HEK293T (cell line): ENCODE measurements around the gene TPCN2.

Experiments used
- CTCF ChIA-PET: fragments of 350-600 bp; formaldehyde crosslinking; extraction: SDS; loops from one replicate; lab custom pipeline; 2021; ENCODE audit warnings: antibody characterized with exemption, inconsistent platforms; lab: Yijun Ruan, JAX
- POLR2A ChIA-PET: fragments of 350-600 bp; formaldehyde crosslinking; extraction: SDS; loops from one replicate; lab custom pipeline; 2020; ENCODE audit warnings: antibody characterized with exemption, inconsistent platforms; lab: Yijun Ruan, JAX
- DNase-seq: peaks from one replicate; pipeline ENCODE4 v3.0.0; 2012; ENCODE audit warnings: mixed read lengths; ENCODE audit errors: extremely low spot score
- ARNT ChIP-seq: fragments of 450-650 bp; IDR thresholded peaks from 2 replicates; pipeline ENCODE4 v1.6.1; 2017; ENCODE audit warnings: mild to moderate bottlenecking
- BHLHE40 ChIP-seq: fragments of 450-650 bp; IDR thresholded peaks from 2 replicates; pipeline ENCODE4 v1.6.1; 2016; ENCODE audit warnings: mild to moderate bottlenecking, moderate library complexity, borderline replicate concordance
- CTBP1 ChIP-seq: fragments of 450-650 bp; IDR thresholded peaks from 2 replicates; pipeline ENCODE4 v1.6.1; 2016; ENCODE audit warnings: borderline replicate concordance
- ELF4 ChIP-seq: fragments of 450-650 bp; IDR thresholded peaks from 2 replicates; pipeline ENCODE4 v1.6.1; 2017; ENCODE audit warnings: antibody characterized with exemption
- FOXA1 ChIP-seq: fragments of 450-650 bp; IDR thresholded peaks from 2 replicates; pipeline ENCODE4 v1.6.1; 2016; ENCODE audit warnings: mild to moderate bottlenecking
- FOXK2 ChIP-seq: fragments of 450-650 bp; IDR thresholded peaks from 2 replicates; pipeline ENCODE4 v1.6.1; 2016; ENCODE audit warnings: mild to moderate bottlenecking
- FOXM1 ChIP-seq: fragments of 450-650 bp; IDR thresholded peaks from 2 replicates; pipeline ENCODE4 v1.6.1; 2017; ENCODE audit warnings: mild to moderate bottlenecking, borderline replicate concordance
- HDGF ChIP-seq: fragments of 450-650 bp; IDR thresholded peaks from 2 replicates; pipeline ENCODE4 v1.6.1; 2017; ENCODE audit warnings: antibody characterized with exemption, borderline replicate concordance
- L3MBTL2 ChIP-seq: fragments of 450-650 bp; conservative IDR thresholded peaks from 2 replicates; pipeline ENCODE4 v1.6.1; 2016; ENCODE audit warnings: mild to moderate bottlenecking
- LEF1 ChIP-seq: fragments of 450-650 bp; IDR thresholded peaks from 2 replicates; pipeline ENCODE4 v1.6.1; 2017; ENCODE audit warnings: mild to moderate bottlenecking, borderline replicate concordance
- NFRKB ChIP-seq: fragments of 450-650 bp; IDR thresholded peaks from 2 replicates; pipeline ENCODE4 v1.6.1; 2016; ENCODE audit warnings: mild to moderate bottlenecking, moderate library complexity
- SP1 ChIP-seq: fragments of 450-650 bp; IDR thresholded peaks from 2 replicates; pipeline ENCODE4 v1.6.1; 2017
- SUZ12 ChIP-seq: fragments of 450-650 bp; IDR thresholded peaks from 2 replicates; pipeline ENCODE4 v1.6.1; 2016; ENCODE audit warnings: mild to moderate bottlenecking
- TARDBP ChIP-seq: fragments of 450-650 bp; IDR thresholded peaks from 2 replicates; pipeline ENCODE4 v1.6.1; 2016
- ZNF384 ChIP-seq: fragments of 450-650 bp; IDR thresholded peaks from 2 replicates; pipeline ENCODE4 v1.6.1; 2016
- TF ChIP-seq, protein P1 (sequence below): fragments of 450-650 bp; IDR thresholded peaks from 2 replicates; pipeline ENCODE4 v1.6.1; 2016

Gene TPCN2

DNA sequence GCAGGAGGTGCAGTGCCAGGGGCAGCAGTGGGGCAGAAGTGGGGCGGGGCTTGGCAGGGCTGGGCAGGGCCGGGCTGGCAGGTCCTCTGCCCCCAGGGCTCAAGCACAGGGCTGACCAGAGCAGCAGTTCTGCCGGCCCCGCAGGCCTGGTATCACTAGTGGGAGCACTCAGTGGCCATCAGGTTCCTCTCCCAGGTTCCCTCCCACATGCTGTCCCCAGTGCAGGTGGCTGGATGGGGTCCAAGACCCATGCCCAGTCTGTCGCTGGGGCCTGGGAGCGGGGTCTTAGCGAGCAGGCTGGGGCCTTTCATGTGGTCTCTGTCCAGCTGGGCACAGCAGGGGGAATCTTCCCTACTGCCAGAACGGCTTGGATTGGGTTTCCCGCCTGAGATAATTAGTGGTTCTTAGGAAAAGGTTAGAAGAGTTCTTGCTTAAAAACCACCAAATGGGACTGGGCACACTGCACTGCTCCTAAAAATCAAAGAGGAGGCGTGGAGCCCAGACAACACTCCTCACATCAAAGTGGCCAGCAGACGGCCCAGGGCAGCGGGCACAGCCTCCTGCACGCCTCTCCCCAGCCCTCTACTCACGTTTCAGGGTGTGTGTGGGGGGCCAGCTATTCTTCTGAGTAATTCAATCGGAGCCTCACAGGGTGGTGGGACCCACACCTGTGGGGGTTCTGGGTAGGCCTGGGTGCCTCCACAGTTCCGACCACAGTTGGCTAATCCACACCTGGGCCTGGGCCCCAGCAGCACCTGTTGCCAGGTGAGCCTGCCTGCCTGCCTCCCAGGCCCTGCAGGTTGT, 45.6 kb downstream of the TPCN2 start:
- ChIA-PET POLR2A (no interaction called here), CTCF (no interaction called here)
- no peak for DNase-seq
- TF ChIP-seq TARDBP = no peak
- no peak for TF ChIP-seq SP1
- TF ChIP-seq, protein P1, sequence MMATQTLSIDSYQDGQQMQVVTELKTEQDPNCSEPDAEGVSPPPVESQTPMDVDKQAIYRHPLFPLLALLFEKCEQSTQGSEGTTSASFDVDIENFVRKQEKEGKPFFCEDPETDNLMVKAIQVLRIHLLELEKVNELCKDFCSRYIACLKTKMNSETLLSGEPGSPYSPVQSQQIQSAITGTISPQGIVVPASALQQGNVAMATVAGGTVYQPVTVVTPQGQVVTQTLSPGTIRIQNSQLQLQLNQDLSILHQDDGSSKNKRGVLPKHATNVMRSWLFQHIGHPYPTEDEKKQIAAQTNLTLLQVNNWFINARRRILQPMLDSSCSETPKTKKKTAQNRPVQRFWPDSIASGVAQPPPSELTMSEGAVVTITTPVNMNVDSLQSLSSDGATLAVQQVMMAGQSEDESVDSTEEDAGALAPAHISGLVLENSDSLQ = no peak
- TF ChIP-seq NFRKB = no peak
- TF ChIP-seq SUZ12 = no peak
- TF ChIP-seq L3MBTL2 = no peak
- no peak for TF ChIP-seq FOXA1
- TF ChIP-seq ZNF384 = no peak
- TF ChIP-seq FOXK2 = no peak
- no peak for TF ChIP-seq HDGF
- TF ChIP-seq BHLHE40 = no peak

DNA sequence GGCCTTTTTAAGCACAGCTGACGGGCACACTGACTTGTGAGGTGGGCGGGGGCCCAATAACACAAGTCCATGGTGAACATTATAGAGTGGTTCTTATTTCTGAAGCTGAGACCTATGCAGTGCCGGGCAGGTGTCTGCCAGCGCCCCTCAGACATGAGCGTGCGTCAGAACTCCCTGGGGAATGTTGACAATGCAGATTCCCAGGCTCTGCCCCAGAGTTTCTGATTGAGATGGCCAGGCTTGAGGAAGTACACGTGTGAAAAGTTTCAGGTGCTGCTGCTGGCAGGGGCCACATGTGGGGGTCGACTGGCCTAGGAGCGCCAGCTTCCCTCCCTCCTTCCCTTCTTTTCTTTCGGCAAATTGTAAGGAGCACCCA, 46.2 kb downstream of the TPCN2 start:
- TF ChIP-seq TARDBP (no peak), BHLHE40 (no peak)
- POLR2A ChIA-PET = no interaction called here
- no peak for DNase-seq
- CTCF ChIA-PET = no interaction called here

DNA sequence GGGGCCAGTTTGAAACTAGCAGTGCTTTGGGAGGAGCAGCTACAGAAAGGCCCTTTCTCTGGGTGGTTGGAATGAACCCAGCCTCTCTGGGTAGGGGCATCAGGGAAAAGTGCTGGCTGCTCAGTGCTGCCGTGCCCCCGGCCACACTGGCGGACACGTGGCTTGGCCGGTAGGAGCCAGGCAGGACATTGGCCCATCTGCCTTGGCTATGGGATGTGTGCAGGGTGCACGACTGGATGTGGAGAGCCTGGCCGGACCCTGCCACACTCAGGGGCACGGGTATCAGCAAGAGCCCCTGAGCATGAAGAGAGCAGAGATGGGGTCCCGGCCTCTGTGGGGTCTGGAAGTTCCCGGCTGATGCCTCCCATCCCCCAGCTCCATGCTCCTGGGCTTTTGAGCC, 46.6 kb downstream of the TPCN2 start:
- TF ChIP-seq TARDBP = no peak
- TF ChIP-seq CTBP1 = no peak
- TF ChIP-seq ZNF384 = no peak
- TF ChIP-seq FOXK2 = no peak
- TF ChIP-seq ARNT = no peak
- TF ChIP-seq ELF4 = no peak
- no peak for TF ChIP-seq LEF1
- TF ChIP-seq L3MBTL2 = no peak
- TF ChIP-seq NFRKB = no peak
- TF ChIP-seq FOXA1 = no peak
- ChIA-PET CTCF (no interaction called here), POLR2A (no interaction called here)
- DNase-seq = no peak

DNA sequence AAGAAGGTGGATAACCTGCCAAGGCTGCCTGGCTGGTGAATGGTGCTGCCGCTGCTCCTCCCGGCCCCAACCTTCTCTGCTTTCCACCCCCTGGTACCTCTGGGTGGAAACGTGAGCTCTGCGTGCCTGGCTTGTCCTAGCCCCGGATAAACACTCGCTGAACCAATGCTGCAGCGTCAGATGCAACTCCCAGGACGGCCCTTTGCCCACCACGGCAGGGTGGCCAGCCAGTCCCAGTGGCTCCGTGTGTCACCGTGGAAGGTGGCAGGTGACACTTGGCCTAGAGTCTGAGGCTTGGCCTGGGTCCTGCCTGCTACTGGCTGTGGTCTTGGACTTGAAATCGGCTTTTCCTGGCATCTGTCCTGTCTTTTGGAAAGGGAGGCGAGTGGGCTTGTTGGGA, 47.7 kb downstream of the TPCN2 start:
- no peak for DNase-seq
- TF ChIP-seq NFRKB (no peak), LEF1 (no peak), ZNF384 (no peak), FOXM1 (no peak), CTBP1 (no peak), ARNT (no peak), FOXK2 (no peak), ELF4 (no peak), TARDBP (no peak), SUZ12 (no peak), HDGF (no peak), BHLHE40 (no peak), SP1 (no peak), FOXA1 (no peak), L3MBTL2 (no peak)
- TF ChIP-seq, protein P1 = no peak
- CTCF ChIA-PET = no interaction called here
- POLR2A ChIA-PET = no interaction called here

DNA sequence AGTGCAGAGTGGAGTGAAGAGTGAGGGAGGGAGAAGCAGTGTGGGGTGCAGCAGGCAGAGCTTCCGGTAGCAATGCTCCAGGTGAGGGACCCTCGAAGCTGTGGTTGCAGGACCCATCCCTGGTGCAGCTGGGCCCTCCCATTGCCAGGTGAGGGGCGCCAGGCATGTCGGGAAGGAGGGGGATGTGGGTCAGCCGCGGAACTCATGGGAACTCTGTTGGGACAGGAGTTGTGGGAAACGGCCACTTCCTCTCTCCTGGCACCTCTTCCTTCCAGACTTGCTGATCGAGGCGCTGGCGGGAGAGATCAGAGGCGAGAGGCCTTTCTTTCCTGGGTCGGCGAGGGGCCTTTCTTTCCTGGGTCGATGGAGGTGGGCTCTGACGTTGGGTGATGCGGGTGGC, 48.5 kb downstream of the TPCN2 start:
- POLR2A ChIA-PET = no interaction called here
- DNase-seq = no peak
- CTCF ChIA-PET = no interaction called here
- TF ChIP-seq L3MBTL2 (no peak), ELF4 (no peak), SUZ12 (no peak), ZNF384 (no peak), FOXA1 (no peak), SP1 (no peak)
- TF ChIP-seq, protein P1 = no peak

DNA sequence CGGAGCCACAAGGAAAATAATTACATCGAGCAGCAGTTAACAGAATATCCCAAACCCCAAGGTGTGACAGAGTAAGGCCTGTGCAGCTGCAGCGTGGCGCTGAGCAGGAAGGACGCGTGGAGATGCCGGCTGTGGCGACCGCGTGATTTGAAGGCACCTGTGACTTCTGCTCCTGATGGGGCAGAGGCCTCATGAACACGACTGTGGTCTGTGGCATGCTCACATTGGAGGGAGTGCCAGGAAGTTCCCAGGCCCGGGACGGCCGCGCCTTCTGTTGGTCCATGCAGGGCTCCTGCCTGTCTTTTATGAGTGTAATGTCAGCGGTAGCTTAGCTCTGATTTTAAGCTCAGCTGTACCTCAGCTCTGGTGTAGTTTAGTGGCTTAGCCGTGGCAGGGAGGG, 50.4 kb downstream of the TPCN2 start:
- ChIA-PET POLR2A (no interaction called here), CTCF (no interaction called here)
- DNase-seq = no peak
- TF ChIP-seq FOXA1 (no peak), SUZ12 (no peak), LEF1 (no peak), FOXK2 (no peak), NFRKB (no peak), ELF4 (no peak), SP1 (no peak), L3MBTL2 (no peak), HDGF (no peak)
- TF ChIP-seq, protein P1 = no peak
